Measurements from ENCODE around the gene CHRNG.

Gene CHRNG

DNA sequence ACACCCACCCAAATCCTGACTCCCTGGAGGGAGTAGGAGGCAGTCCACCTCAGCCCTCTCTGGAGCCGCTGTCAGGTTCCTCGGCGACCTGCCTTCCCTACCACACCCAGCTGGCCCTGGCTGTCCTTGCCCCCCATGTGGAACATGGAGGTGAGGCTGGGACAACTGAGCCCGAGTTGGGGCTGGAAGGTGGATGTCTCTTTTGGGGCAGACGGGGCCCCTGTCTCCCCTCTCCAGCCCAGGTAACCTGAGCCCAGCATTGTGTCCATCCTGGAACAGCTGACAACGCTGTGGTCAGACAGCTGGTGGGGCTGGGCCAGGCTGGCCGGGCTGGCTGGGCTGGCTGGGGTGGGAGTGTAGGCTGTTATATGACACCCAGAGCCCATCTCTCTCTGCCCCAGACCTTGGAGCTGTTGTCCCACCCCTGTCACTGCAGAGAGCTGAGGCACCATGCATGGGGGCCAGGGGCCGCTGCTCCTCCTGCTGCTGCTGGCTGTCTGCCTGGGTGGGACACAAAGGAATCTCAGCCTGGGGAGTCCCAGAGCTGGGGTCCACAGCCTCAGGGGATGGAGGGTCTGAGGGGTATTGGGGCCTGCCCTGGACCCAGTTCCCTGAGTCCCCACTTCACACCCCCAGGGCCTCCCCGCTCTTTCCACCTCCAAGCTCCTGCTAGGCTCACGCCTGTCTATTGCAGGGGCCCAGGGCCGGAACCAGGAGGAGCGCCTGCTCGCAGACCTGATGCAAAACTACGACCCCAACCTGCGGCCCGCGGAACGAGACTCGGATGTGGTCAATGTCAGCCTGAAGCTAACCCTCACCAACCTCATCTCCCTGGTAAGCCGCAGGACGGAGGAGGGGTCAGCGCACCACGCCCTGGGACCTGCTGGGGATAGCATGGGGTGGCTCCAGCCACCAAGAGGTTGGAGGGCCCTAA is at the start of gene CHRNG:
Gene CHRNG, plus strand, starts transcription at position 395 of the 934 bp plus-strand sequence. Its CDS starts 56 bp downstream, at position 451.
- TF ChIP-seq EP300 (IDR thresholded peaks at IDR 0.05; ENCODE audit: borderline replicate concordance) (no peak), RAD21 (IDR thresholded peaks at IDR 0.05; ENCODE audit: low read depth) (no peak), TAF1 (IDR thresholded peaks at IDR 0.05; ENCODE audit: low read depth) (no peak), ZBTB7A (IDR thresholded peaks at IDR 0.05; ENCODE audit: low read depth) (no peak)
- TF ChIP-seq, protein P1, sequence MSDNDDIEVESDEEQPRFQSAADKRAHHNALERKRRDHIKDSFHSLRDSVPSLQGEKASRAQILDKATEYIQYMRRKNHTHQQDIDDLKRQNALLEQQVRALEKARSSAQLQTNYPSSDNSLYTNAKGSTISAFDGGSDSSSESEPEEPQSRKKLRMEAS (IDR thresholded peaks at IDR 0.05): no peak

DNA sequence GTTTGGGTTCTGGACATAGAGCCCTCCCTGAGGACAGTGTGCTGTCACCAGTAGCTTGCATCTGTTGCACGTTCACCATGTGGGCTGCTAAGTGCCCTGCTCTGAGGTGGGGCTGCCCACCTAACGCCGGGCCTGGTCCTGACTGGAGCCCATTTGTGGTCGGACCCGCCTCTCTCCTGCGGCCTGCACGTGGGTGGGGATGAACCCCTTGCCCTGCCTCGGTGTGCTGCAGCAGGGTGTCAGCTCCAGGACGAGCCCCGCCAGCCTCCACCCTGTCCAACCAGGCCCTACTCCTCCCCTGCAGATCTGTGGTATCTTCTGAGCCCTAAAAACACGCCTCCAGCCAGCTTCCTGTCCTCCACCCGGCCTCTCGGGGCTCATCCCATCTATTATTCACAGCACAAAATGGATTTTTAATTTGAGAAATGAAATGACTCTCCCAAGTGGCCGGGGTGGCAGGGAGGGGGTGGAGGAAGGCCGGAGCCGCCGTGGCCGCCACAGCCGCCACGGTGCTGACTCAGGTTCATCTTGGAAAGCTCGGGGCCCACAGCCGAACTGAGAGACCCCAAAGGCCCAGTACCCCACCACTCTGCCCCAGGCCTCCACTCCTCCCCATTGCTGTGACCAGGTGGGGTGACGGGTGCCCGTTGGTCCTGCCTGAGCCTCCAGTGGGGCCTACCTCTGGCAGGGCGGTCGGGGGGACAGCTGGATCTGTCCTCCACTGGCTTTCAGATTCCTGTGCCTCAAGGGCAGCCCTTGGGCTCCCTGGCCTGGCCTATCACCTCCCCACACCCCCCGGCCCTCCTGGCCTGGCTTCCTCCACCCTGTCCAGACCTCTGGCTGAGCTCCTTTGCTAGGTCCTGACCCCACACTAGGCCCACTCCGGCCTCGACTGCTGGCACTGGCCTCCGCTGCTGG is 49.0 kb upstream of the CHRNG start:
- TF ChIP-seq RAD21 (IDR thresholded peaks at IDR 0.05; ENCODE audit: low read depth) (no peak), TEAD4 (IDR thresholded peaks at IDR 0.05) (no peak), TCF12 (IDR thresholded peaks at IDR 0.05; ENCODE audit: low read depth) (no peak), YY1 (IDR thresholded peaks at IDR 0.05; ENCODE audit: low read depth) (no peak)

DNA sequence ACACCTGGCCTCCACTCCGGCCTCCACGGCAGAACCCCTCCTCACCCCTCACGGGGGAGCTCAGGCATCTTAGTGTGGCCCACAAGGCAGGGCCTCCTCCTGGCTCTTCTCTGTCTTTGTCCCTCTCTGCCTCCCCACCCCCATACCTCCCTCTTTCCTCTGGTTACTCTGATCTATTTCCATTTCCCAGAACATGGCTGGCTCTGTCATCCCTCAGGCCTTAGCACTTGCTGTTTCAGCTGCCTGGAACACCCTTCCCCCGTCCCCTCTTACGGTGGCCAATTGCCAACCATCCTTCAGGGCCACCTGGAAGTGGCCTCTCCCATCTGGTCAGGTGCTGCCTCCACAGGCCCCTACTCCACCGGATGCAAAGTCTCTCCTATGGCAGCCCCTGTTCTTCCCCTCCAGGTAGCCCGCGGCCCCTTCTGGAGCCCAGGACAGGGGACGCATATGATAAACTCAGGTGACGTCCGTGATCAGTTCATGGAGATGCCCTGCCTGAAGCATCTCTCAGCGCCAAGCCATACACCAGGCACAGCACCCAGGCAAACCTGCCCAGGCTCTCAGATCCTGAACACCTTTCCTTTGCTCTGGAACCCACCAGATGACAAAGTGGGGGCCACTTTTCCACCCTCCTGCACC is 48.2 kb upstream of the CHRNG start:
- TF ChIP-seq CEBPB (IDR thresholded peaks at IDR 0.05) (no peak), EGR1 (IDR thresholded peaks at IDR 0.05) (no peak), TAF1 (IDR thresholded peaks at IDR 0.05; ENCODE audit: low read depth) (no peak), NFIC (IDR thresholded peaks at IDR 0.05) (no peak), CREB1 (IDR thresholded peaks at IDR 0.05; ENCODE audit: low read depth) (no peak), YY1 (IDR thresholded peaks at IDR 0.05; ENCODE audit: low read depth) (no peak), ZBTB7A (IDR thresholded peaks at IDR 0.05; ENCODE audit: low read depth) (no peak), TCF12 (IDR thresholded peaks at IDR 0.05; ENCODE audit: low read depth) (no peak), TEAD4 (IDR thresholded peaks at IDR 0.05) (no peak), EP300 (IDR thresholded peaks at IDR 0.05; ENCODE audit: borderline replicate concordance) (no peak), RAD21 (IDR thresholded peaks at IDR 0.05; ENCODE audit: low read depth) (no peak), FOXM1 (IDR thresholded peaks at IDR 0.05; ENCODE audit: borderline replicate concordance, low read depth) (no peak)
- TF ChIP-seq, protein P1 (IDR thresholded peaks at IDR 0.05): no peak
- TF ChIP-seq, protein P2, sequence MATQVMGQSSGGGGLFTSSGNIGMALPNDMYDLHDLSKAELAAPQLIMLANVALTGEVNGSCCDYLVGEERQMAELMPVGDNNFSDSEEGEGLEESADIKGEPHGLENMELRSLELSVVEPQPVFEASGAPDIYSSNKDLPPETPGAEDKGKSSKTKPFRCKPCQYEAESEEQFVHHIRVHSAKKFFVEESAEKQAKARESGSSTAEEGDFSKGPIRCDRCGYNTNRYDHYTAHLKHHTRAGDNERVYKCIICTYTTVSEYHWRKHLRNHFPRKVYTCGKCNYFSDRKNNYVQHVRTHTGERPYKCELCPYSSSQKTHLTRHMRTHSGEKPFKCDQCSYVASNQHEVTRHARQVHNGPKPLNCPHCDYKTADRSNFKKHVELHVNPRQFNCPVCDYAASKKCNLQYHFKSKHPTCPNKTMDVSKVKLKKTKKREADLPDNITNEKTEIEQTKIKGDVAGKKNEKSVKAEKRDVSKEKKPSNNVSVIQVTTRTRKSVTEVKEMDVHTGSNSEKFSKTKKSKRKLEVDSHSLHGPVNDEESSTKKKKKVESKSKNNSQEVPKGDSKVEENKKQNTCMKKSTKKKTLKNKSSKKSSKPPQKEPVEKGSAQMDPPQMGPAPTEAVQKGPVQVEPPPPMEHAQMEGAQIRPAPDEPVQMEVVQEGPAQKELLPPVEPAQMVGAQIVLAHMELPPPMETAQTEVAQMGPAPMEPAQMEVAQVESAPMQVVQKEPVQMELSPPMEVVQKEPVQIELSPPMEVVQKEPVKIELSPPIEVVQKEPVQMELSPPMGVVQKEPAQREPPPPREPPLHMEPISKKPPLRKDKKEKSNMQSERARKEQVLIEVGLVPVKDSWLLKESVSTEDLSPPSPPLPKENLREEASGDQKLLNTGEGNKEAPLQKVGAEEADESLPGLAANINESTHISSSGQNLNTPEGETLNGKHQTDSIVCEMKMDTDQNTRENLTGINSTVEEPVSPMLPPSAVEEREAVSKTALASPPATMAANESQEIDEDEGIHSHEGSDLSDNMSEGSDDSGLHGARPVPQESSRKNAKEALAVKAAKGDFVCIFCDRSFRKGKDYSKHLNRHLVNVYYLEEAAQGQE (IDR thresholded peaks at IDR 0.05; ENCODE audit: low read depth): no peak
- TF ChIP-seq, protein P3, sequence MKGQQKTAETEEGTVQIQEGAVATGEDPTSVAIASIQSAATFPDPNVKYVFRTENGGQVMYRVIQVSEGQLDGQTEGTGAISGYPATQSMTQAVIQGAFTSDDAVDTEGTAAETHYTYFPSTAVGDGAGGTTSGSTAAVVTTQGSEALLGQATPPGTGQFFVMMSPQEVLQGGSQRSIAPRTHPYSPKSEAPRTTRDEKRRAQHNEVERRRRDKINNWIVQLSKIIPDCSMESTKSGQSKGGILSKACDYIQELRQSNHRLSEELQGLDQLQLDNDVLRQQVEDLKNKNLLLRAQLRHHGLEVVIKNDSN (IDR thresholded peaks at IDR 0.05): no peak

DNA sequence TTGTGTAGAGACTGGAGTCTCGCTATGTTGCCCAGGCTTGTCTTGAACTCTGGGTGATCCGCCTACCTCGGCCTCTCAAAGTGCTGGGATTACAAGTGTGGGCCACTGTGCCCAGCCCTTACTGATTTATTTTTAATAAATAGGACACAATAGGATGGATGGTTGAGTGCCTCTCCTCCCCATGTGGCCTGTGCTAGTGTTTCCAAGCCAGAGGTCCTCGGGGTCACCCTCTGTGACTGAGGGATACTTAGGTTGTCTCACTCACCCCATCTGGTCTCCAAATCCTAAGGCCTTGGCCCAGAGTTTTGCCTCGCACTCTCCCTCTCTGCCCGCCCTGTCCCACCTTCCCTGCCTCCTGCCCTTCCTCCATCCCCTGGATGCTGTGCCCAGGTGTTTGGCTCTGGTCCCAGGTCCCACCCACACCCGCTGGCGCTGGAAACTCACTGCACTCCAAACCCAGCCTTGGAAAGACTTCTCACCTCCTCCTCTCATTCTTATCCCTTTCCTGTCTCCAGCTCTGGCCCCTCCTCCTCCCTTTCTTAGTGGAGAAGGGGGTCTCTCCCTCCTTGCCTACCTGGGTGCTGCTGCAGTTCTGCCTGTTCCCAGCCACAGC is 47.1 kb upstream of the CHRNG start:
- TF ChIP-seq NFIC (IDR thresholded peaks at IDR 0.05): peak; percentile 73; the same call in 1 of the 2 replicates
- TF ChIP-seq, protein P3 (IDR thresholded peaks at IDR 0.05): no peak
- TF ChIP-seq TCF12 (IDR thresholded peaks at IDR 0.05; ENCODE audit: low read depth): peak; percentile 41; the same call in 1 of the 2 replicates
- TF ChIP-seq, protein P1 (IDR thresholded peaks at IDR 0.05): peak; percentile 30; the same call in 1 of the 2 replicates

- TF ChIP-seq TCF12 (IDR thresholded peaks at IDR 0.05; ENCODE audit: low read depth): no peak
- no peak for TF ChIP-seq ZBTB7A (IDR thresholded peaks at IDR 0.05; ENCODE audit: low read depth)
- TF ChIP-seq TEAD4 (IDR thresholded peaks at IDR 0.05): no peak
- no peak for TF ChIP-seq YY1 (IDR thresholded peaks at IDR 0.05; ENCODE audit: low read depth)
- TF ChIP-seq RAD21 (IDR thresholded peaks at IDR 0.05; ENCODE audit: low read depth): no peak
- TF ChIP-seq TAF1 (IDR thresholded peaks at IDR 0.05; ENCODE audit: low read depth): no peak
- no peak for TF ChIP-seq EGR1 (IDR thresholded peaks at IDR 0.05)
- TF ChIP-seq, protein P2 (IDR thresholded peaks at IDR 0.05; ENCODE audit: low read depth): no peak
- no peak for TF ChIP-seq CEBPB (IDR thresholded peaks at IDR 0.05)
- TF ChIP-seq EP300 (IDR thresholded peaks at IDR 0.05; ENCODE audit: borderline replicate concordance): no peak
- TF ChIP-seq, protein P1 (IDR thresholded peaks at IDR 0.05): no peak
- TF ChIP-seq CREB1 (IDR thresholded peaks at IDR 0.05; ENCODE audit: low read depth): no peak
These were observed 46.4 kb upstream of the CHRNG start for GRCh38 chr2:232492963-232493700.
